Small intestine (tissue), 7 donors: ENCODE data around the gene HIPK1. TPM values are rescaled to one million over a fixed set of nuclear protein-coding genes. Genes with fewer than 3 reads are reported as not detected.

Source experiments
- DNase-seq, 2 donors: peaks; one replicate each; pipeline versions ENCODE4 v3.0.0 to v3.0.0-alpha.2; 2013
- FAIRE-seq: peaks from 2 replicates; lab custom pipeline; 2012; peaks lifted over from hg19 to GRCh38; lab: Jason Lieb, UNC
- H3K27ac ChIP-seq, 3 donors: one replicate each; pipeline ENCODE4 v1.5.1; 2013; ENCODE audit warnings: low read length in 2 of 3, mild to moderate bottlenecking in 2 of 3, control low read depth in 1 of 3, inconsistent platforms in 1 of 3, low read depth in 1 of 3, moderate library complexity in 1 of 3
- H3K27me3 ChIP-seq, 3 donors: one replicate each; pipeline ENCODE4 v1.6.1; 2013; ENCODE audit warnings: low read length in 3 of 3, inconsistent platforms in 1 of 3; ENCODE audit not compliant: control insufficient read depth in 3 of 3, insufficient read depth in 3 of 3
- H3K36me3 ChIP-seq, 3 donors: one replicate each; pipeline ENCODE4 v1.6.1; 2013; ENCODE audit warnings: low read length in 3 of 3, inconsistent platforms in 1 of 3, low read depth in 1 of 3, mild to moderate bottlenecking in 1 of 3, moderate library complexity in 1 of 3; ENCODE audit not compliant: control insufficient read depth in 3 of 3, insufficient read depth in 2 of 3
- H3K4me1 ChIP-seq, 3 donors: one replicate each; pipeline ENCODE4 v1.6.1; 2013; ENCODE audit warnings: low read length in 2 of 3, inconsistent platforms in 1 of 3, low read depth in 1 of 3, mild to moderate bottlenecking in 1 of 3, moderate library complexity in 1 of 3; ENCODE audit not compliant: control insufficient read depth in 3 of 3, insufficient read depth in 2 of 3
- H3K4me3 ChIP-seq, 3 donors: one replicate each; pipeline ENCODE4 v1.5.1; 2013; ENCODE audit warnings: low read length in 3 of 3, control low read depth in 1 of 3, inconsistent platforms in 1 of 3, low read depth in 1 of 3, mild to moderate bottlenecking in 1 of 3, moderate library complexity in 1 of 3
- H3K9me3 ChIP-seq, 2 donors: one replicate each; pipeline ENCODE4 v1.6.1; 2013; ENCODE audit warnings: low read depth in 1 of 2, low read length in 1 of 2; ENCODE audit not compliant: control insufficient read depth in 2 of 2, insufficient read depth in 1 of 2
- WGBS, 3 donors: extraction: QIAGEN DNeasy Blood & Tissue Kit; methylation state at CpG; one replicate each; pipeline ENCODE4 v1.1.7; 2013; 5-methylcytosine and 5-hydroxymethylcytosine counted together
- polyA plus RNA-seq, 4 donors: library from polyadenylated mRNA; stranded (reverse) in 3 of 4; unstranded in 1 of 4; fragments of 200-250 nt in 3 of 4; fragments of 120-200 nt in 1 of 4; gene quantifications; one replicate each; pipeline versions ENCODE4 v1.2.1 to v1.2.3, GENCODE V29; 2013
- donor health status: healthy with polysubstance abuse.
- donor health status: control.
- donor health status: control.
- donor health status: Bipolar disorder and iron deficiency.
- donor health status: healthy.

The HIPK1 gene
- polyA plus RNA-seq, 4 donors = 9.5 to 30.0 (median 10.8) TPM

DNA sequence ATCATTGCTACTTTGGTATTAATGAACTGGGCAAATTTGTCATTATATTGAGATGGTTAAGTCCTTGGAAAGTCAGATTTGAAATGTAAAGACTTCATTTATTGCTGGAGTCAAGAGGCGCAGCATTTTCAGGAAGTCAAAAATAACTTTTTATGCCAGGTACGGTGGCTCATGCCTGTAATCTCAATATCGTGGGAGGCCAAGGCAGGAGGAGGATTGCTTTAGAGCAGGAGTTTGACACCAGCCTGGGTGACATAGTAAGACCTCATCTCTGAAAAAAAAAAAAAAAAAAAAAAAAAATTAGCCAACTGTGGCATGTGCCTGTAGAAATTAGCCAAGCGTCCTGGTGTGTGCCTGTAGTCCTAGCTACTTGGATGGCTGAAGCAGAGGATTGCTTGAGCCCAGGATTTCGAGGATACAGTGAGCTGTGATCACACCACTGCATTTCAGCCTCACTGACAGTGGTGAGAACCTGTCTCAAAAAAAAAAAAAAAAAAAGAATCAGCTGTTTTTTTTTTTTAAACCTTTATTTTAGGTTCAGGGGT is 5.5 kb downstream of the HIPK1 start:
- Histone ChIP-seq H3K4me1 (peaks cover 2 to 8% (median 4%) of the 10 kb centered on the region in 3 donors), H3K4me3 (no peak overlapping the region), H3K9me3 (no peaks in the 10 kb centered on the region), H3K27ac (no peak overlapping the region), H3K36me3 (no peaks in the 10 kb centered on the region), H3K27me3 (no peaks in the 10 kb centered on the region)
- DNase-seq (no peak), FAIRE-seq (no peak)
- 68 to 75% (median 72%) methylated on average over 5 of the region's 5 CpGs for WGBS, 3 donors

DNA sequence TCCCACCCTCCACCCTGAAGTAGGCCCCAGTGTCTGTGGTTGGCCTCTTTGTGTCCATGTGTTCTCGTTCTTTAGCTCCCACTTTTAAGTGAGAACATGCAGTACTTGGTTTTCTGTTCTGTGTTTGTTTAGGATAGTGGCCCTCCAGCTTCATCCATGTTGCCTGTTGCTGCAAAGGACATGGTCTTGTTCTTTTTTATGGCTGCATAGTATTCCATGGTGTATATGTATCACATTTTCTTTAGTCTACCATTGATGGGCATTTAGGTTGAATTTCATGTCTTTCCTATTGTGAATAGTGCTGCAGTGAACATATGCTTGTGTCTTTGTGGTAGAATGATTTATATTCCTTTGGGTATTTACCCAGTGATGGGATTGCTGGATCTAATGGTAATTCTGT is 6.1 kb downstream of the HIPK1 start:
- H3K36me3 ChIP-seq = peaks cover 0 to under 1% (median 0%) of the 10 kb centered on the region in 3 donors
- FAIRE-seq (no peak), DNase-seq (no peak)
- H3K27ac ChIP-seq = no peak overlapping the region
- no peaks in the 10 kb centered on the region for H3K27me3 ChIP-seq
- H3K9me3 ChIP-seq = no peaks in the 10 kb centered on the region
- H3K4me3 ChIP-seq = no peak overlapping the region
- 89 to 100% (median 96%) methylated on average over 1 of the region's 1 CpG for WGBS, 3 donors
- H3K4me1 ChIP-seq = peaks cover 2 to 8% (median 4%) of the 10 kb centered on the region in 3 donors

DNA sequence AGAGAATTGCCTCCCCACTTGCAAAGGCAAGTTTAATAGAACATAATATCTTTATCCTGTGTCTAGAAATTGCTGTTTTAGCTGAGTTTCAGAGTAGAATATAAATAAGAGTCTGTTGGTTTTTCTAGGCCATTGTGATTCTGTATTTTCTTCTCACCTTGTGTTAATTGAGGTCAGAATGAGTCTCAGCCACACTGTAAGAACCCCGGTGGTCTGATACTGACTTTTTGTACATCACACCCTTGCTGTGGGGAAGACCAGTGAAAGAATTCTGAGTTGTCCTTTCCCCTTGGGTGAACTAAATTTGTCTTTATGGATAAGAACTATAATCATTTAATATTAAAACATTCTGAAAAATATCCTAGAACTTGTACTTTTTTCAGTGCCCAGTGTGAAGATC is 6.8 kb downstream of the HIPK1 start:
- H3K4me1 ChIP-seq = peaks cover 2 to 8% (median 4%) of the 10 kb centered on the region in 3 donors
- FAIRE-seq = no peak

GRCh38 chr1:113937146-113937545 is 8.0 kb downstream of the HIPK1 start:
- H3K36me3 ChIP-seq = peaks cover 0 to 16% (median 3%) of the 10 kb centered on the region in 3 donors
- no peak for DNase-seq
- no peaks in the 10 kb centered on the region for H3K27me3 ChIP-seq
- peaks cover 1 to 4% (median 2%) of the 10 kb centered on the region in 3 donors for H3K4me1 ChIP-seq
- H3K27ac ChIP-seq = no peak overlapping the region
- FAIRE-seq = no peak
- no peaks in the 10 kb centered on the region for H3K9me3 ChIP-seq
- no peak overlapping the region for H3K4me3 ChIP-seq
- WGBS, 3 donors = 83 to 90% (median 89%) methylated on average over 1 of the region's 1 CpG

More for the DNA sequence above, 6.8 kb downstream of the HIPK1 start:
- H3K27me3 ChIP-seq = no peaks in the 10 kb centered on the region
- H3K27ac ChIP-seq = no peak overlapping the region
- no peak overlapping the region for H3K4me3 ChIP-seq
- no peak for DNase-seq
- WGBS, 3 donors = 66 to 81% (median 72%) methylated on average over 1 of the region's 1 CpG
- H3K9me3 ChIP-seq = no peaks in the 10 kb centered on the region
- H3K36me3 ChIP-seq = peaks cover 0 to 8% (median 3%) of the 10 kb centered on the region in 3 donors

GRCh38 chr1:113938192-113938591 is 9.1 kb downstream of the HIPK1 start:
- DNase-seq (no peak), FAIRE-seq (no peak)
- peaks cover 0 to 17% (median 3%) of the 10 kb centered on the region in 3 donors for H3K36me3 ChIP-seq
- H3K4me1 ChIP-seq = peaks cover 0 to 4% (median 0%) of the 10 kb centered on the region in 3 donors
- no peak overlapping the region for H3K27ac ChIP-seq
- WGBS, 3 donors = 78 to 80% (median 78%) methylated on average over 5 of the region's 5 CpGs
- H3K9me3 ChIP-seq = no peaks in the 10 kb centered on the region
- H3K27me3 ChIP-seq = no peaks in the 10 kb centered on the region
- no peak overlapping the region for H3K4me3 ChIP-seq

GRCh38 chr1:113940365-113941244 is 11.5 kb downstream of the HIPK1 start:
- FAIRE-seq = no peak
- Histone ChIP-seq H3K9me3 (no peaks in the 10 kb centered on the region), H3K36me3 (peaks cover 0 to 26% (median 5%) of the 10 kb centered on the region in 3 donors), H3K27ac (peak overlapping the region in 1 of 3 donors; percentile 36), H3K4me1 (no peaks in the 10 kb centered on the region), H3K27me3 (no peaks in the 10 kb centered on the region), H3K4me3 (no peak overlapping the region)
- DNase-seq = no peak
- WGBS, 3 donors = 68 to 83% (median 71%) methylated on average over 16 of the region's 16 CpGs

- Histone ChIP-seq H3K27ac (no peak overlapping the region), H3K9me3 (no peaks in the 10 kb centered on the region), H3K36me3 (peaks cover 0 to 26% (median 5%) of the 10 kb centered on the region in 3 donors), H3K4me3 (no peak overlapping the region), H3K27me3 (no peaks in the 10 kb centered on the region), H3K4me1 (peaks cover 0 to 4% (median 3%) of the 10 kb centered on the region in 3 donors)
- DNase-seq (no peak), FAIRE-seq (no peak)
- 76 to 86% (median 79%) methylated on average over 7 of the region's 7 CpGs for WGBS, 3 donors
Observed at GRCh38 chr1:113941245-113941559, 12.1 kb downstream of the HIPK1 start.

DNA sequence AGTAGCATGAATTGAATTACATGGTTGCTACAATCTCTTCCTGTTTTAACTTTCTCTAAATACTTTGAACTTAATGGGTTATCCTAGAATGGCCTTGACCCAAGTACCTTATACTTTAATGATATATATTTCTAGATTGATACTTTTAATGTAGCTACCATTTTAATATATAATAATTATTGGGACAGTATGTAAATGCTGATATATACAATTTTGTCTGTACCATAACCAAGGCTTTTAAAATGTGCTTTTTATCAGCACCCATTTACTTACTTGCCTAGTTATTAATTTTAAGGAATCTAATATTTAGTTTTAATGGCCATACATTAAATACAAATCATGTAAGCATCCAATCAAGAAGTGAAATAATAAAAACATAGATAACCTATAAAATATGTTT is 13.4 kb downstream of the HIPK1 start:
- FAIRE-seq (no peak), DNase-seq (no peak)
- no peaks in the 10 kb centered on the region for H3K9me3 ChIP-seq
- no peak overlapping the region for H3K27ac ChIP-seq
- H3K36me3 ChIP-seq = peaks cover 0 to 26% (median 5%) of the 10 kb centered on the region in 3 donors
- no peaks in the 10 kb centered on the region for H3K27me3 ChIP-seq
- H3K4me1 ChIP-seq = peaks cover 5 to 14% (median 11%) of the 10 kb centered on the region in 3 donors
- H3K4me3 ChIP-seq = no peak overlapping the region
